Measurements from ENCODE around the gene MAST4. TPM values are rescaled to one million over a fixed set of nuclear protein-coding genes. Genes with fewer than 3 reads are reported as not detected.

The MAST4 gene
- total RNA-seq, 1 donor from 2014 or later, result 11.3 TPM

DNA sequence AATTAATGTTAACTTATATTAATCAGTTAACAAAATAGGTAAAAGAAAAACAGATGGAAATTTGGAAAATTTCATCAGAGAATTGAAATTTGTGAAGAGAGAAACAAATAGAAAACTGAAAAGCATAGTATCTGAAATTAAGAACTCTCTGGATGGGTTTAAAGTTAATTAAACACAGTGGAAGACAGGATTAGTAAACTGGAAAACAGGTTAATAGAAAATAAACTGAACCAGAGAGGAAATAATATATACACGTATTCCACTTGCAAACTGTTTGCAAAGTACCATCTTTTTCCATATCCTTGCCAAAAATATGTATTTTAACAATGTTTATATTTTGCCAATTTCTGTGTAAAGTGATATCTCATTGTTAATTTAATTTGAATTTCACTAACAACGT lies 342.9 kb downstream of the MAST4 start:
- DNase-seq (ENCODE audit: low spot score), result no peak
- peaks cover 14% of the 10 kb centered on the region for H3K9me3 Mint-ChIP-seq (ENCODE audit: low read depth)
- no peaks in the 10 kb centered on the region for H3K27me3 Mint-ChIP-seq (ENCODE audit: low read depth)
- no peak overlapping the region for H3K4me3 Mint-ChIP-seq (ENCODE audit: unreplicated experiment)
- TF ChIP-seq, protein P1, sequence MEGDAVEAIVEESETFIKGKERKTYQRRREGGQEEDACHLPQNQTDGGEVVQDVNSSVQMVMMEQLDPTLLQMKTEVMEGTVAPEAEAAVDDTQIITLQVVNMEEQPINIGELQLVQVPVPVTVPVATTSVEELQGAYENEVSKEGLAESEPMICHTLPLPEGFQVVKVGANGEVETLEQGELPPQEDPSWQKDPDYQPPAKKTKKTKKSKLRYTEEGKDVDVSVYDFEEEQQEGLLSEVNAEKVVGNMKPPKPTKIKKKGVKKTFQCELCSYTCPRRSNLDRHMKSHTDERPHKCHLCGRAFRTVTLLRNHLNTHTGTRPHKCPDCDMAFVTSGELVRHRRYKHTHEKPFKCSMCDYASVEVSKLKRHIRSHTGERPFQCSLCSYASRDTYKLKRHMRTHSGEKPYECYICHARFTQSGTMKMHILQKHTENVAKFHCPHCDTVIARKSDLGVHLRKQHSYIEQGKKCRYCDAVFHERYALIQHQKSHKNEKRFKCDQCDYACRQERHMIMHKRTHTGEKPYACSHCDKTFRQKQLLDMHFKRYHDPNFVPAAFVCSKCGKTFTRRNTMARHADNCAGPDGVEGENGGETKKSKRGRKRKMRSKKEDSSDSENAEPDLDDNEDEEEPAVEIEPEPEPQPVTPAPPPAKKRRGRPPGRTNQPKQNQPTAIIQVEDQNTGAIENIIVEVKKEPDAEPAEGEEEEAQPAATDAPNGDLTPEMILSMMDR (IDR thresholded peaks at IDR 0.05), result no peak
- H3K27ac Mint-ChIP-seq (ENCODE audit: unreplicated experiment), result no peak overlapping the region
- H3K36me3 Mint-ChIP-seq (ENCODE audit: low read depth), result no peaks in the 10 kb centered on the region
- peaks cover 6% of the 10 kb centered on the region for H3K4me1 Mint-ChIP-seq (ENCODE audit: low read depth)

DNA sequence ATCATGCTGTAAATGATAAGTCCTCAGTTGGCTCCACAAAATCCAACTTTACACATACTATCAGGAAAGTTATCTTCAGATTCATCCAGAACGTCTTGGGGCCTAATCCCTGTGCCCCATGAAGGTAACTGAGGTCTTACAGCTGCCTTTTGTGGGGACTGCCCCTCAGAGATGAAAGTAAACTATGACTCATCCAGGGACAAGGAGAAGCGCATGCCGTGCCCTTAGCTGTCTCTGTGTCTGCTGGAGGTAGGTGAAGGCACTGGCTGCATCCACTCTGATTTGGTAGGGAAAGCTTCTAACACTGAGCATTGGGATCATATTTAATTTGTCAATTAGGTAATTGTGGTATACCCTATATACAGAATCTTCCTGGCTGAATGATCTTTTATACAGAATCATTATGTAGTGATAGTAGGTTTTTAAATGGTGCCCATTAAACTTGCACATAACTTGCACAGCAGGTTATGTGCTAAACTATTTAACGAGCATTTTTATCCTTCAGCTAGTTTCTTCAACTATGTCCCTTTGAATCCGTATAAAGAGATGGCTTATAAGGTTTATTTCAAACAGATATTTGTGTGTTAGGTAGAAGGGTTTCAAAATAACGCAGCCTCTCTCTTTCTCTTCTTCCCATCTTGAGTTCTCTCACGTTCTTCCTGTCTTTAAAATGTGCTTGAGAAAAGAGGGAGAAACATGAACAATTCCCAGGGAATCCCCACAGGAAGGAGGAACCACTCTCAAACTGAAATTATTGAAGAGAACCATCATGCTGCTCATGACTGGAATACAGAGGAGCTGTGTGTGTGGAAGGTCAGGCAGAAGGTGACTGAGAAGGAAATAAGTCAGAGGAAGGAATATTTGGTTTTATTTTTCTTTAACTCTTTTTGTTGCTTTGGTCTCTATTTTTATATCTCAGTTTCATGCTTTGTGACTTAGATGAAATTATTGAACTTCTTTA lies 349.5 kb downstream of the MAST4 start:
- TF ChIP-seq, protein P1 (IDR thresholded peaks at IDR 0.05), result no peak
- Mint-ChIP-seq H3K4me3 (ENCODE audit: unreplicated experiment) (no peak overlapping the region), H3K27me3 (ENCODE audit: low read depth) (no peaks in the 10 kb centered on the region), H3K36me3 (ENCODE audit: low read depth) (no peaks in the 10 kb centered on the region), H3K27ac (ENCODE audit: unreplicated experiment) (peak overlapping the region; percentile 1), H3K4me1 (ENCODE audit: low read depth) (peaks cover 17% of the 10 kb centered on the region), H3K9me3 (ENCODE audit: low read depth) (peaks cover 7% of the 10 kb centered on the region)
- no peak for DNase-seq (ENCODE audit: low spot score)

DNA sequence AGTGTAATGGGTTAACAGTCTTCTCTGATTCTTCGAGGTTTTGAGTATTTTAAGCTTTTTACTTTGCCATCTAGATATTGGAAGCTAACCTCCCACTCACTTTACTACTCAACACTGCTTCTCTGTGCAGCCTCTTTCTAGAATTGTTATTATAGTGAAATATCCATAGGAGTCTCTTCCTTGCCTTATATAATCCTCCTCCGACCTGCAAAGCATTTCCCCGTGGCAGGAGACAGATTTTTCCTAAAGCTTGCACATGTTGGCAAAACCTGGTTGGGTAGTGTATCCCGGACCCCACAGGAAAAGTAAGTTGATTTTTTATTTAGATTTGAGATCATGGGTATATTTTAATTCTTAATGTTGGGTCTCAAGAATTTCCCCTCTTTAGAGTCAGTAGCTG lies 351.3 kb downstream of the MAST4 start:
- H3K4me1 Mint-ChIP-seq (ENCODE audit: low read depth), result peaks cover 17% of the 10 kb centered on the region
- no peaks in the 10 kb centered on the region for H3K9me3 Mint-ChIP-seq (ENCODE audit: low read depth)
- TF ChIP-seq, protein P1 (IDR thresholded peaks at IDR 0.05), result no peak
- DNase-seq (ENCODE audit: low spot score), result no peak
- H3K36me3 Mint-ChIP-seq (ENCODE audit: low read depth), result no peaks in the 10 kb centered on the region
- H3K27ac Mint-ChIP-seq (ENCODE audit: unreplicated experiment), result no peak overlapping the region
- H3K4me3 Mint-ChIP-seq (ENCODE audit: unreplicated experiment), result no peak overlapping the region
- no peaks in the 10 kb centered on the region for H3K27me3 Mint-ChIP-seq (ENCODE audit: low read depth)

DNA sequence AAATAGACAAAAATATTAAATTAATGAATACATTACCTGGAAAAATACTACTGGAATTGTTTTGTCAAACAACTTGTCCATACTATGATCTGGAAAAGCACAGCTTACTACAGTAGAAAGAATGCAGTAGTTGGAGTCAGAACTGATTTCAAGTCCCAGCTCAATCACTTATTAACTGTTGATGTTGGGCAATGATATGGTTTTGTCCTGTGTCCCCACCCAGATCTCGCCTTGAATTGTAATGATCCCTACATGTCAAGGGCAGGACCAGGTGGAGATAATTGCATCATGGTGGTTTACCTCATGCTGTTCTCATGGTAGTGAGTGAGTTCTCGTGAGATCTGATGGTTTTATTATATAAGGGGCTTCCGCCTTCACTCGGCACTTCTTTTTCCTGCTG lies 352.9 kb downstream of the MAST4 start:
- Mint-ChIP-seq H3K36me3 (ENCODE audit: low read depth) (no peaks in the 10 kb centered on the region), H3K27me3 (ENCODE audit: low read depth) (no peaks in the 10 kb centered on the region), H3K9me3 (ENCODE audit: low read depth) (no peaks in the 10 kb centered on the region), H3K4me1 (ENCODE audit: low read depth) (peaks cover 17% of the 10 kb centered on the region), H3K4me3 (ENCODE audit: unreplicated experiment) (no peak overlapping the region), H3K27ac (ENCODE audit: unreplicated experiment) (no peak overlapping the region)
- DNase-seq (ENCODE audit: low spot score), result no peak
- TF ChIP-seq, protein P1 (IDR thresholded peaks at IDR 0.05), result no peak

DNA sequence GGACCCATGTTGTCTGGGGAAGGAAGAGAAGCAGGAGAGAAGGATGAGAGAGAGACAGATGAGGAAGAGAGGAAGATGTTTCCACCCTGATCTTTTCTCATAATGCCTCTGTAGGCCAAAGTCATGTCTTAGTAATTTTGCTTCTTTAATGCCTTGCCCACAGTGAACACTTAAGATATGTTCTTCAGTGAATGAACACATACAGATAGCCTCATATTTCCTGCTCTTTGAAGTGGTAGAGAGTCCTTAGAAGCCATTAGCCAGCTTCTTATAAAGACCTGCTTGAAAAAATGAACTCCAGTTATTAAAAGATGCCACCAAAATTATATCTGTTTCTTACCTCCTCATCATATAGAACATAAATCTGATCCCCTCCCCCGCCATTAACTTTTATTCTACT lies 356.0 kb downstream of the MAST4 start:
- no peaks in the 10 kb centered on the region for H3K27me3 Mint-ChIP-seq (ENCODE audit: low read depth)

More for the DNA sequence above, 356.0 kb downstream of the MAST4 start:
- Mint-ChIP-seq H3K4me3 (ENCODE audit: unreplicated experiment) (no peak overlapping the region), H3K9me3 (ENCODE audit: low read depth) (no peaks in the 10 kb centered on the region), H3K27ac (ENCODE audit: unreplicated experiment) (no peak overlapping the region), H3K4me1 (ENCODE audit: low read depth) (peaks cover under 1% of the 10 kb centered on the region), H3K36me3 (ENCODE audit: low read depth) (no peaks in the 10 kb centered on the region)
- TF ChIP-seq, protein P1 (IDR thresholded peaks at IDR 0.05), result no peak
- no peak for DNase-seq (ENCODE audit: low spot score)
